ENCODE measurements around the gene ARX. TPM values are rescaled to one million over a fixed set of nuclear protein-coding genes. Genes with fewer than 3 reads are reported as not detected.

The ARX gene
- total and polyA plus RNA-seq, 2 donors (not counting 3 experiments of a cell fraction or from before 2014, with no cell fraction given) = not detected

- Histone ChIP-seq H3K9me3 (replicated peaks; ENCODE audit: control insufficient read depth, insufficient read depth, low read length) (no peaks in the 10 kb centered on the region), H3K4me2 (ENCODE audit: insufficient read depth, low read length) (no peak overlapping the region), H3K27me3 (ENCODE audit: control insufficient read depth in 2 of 2, insufficient read depth in 2 of 2, low read length in 2 of 2) (no peaks in the 10 kb centered on the region), H3K36me3 (ENCODE audit: control insufficient read depth in 2 of 2, extremely low read depth in 1 of 2, insufficient read depth in 2 of 2, low read length in 2 of 2) (no peaks in the 10 kb centered on the region), H3K4me3 (replicated peaks in 1 of 3; ENCODE audit: insufficient read depth in 1 of 3, low read depth in 1 of 3, low read length in 3 of 3) (no peak overlapping the region), H2AFZ (ENCODE audit: low read depth, low read length) (no peak overlapping the region), H3K27ac (ENCODE audit: insufficient read depth, low read depth, low read length) (no peak overlapping the region), H3K79me2 (ENCODE audit: control insufficient read depth, insufficient read depth, low read length) (no peaks in the 10 kb centered on the region), H3K9me1 (replicated peaks; ENCODE audit: control insufficient read depth, extremely low read depth, insufficient read depth, low read length) (no peaks in the 10 kb centered on the region), H3K9ac (replicated peaks; ENCODE audit: extremely low read depth, insufficient read depth, low read length) (no peak overlapping the region), H3K4me1 (ENCODE audit: control insufficient read depth, extremely low read depth, insufficient read depth, low read length) (no peaks in the 10 kb centered on the region), H4K20me1 (replicated peaks; ENCODE audit: control insufficient read depth, extremely low read depth, insufficient read depth, low read length) (no peaks in the 10 kb centered on the region)
- ChIA-PET CTCF (no interaction called here), POLR2A (no interaction called here)
- BruUV-seq (replicated peaks) = no TSS peak
- dilution Hi-C loops (cut with MboI; ENCODE audit: extremely low pct_ligation_motif_present, low sequenced_read_pairs) = no loop called here
- DNase-seq (ENCODE audit: low read depth, low spot score) (no peak), FAIRE-seq (no peak)
- TF ChIP-seq MYC (IDR thresholded peaks at IDR 0.05; ENCODE audit: low read depth, low read length) (no peak), MAX (IDR thresholded peaks at IDR 0.05; ENCODE audit: insufficient read depth, insufficient read length) (no peak), FOS (IDR thresholded peaks at IDR 0.05; ENCODE audit: borderline replicate concordance, insufficient read depth, low read length) (no peak), GATA2 (IDR thresholded peaks at IDR 0.05; ENCODE audit: insufficient read depth, insufficient read length, low read depth, low read length) (no peak), POLR2A (IDR thresholded peaks at IDR 0.05; ENCODE audit: low read depth, low read length) (no peak), CTCF (IDR thresholded peaks at IDR 0.05; ENCODE audit: extremely low read depth in 1 of 2, insufficient read depth in 1 of 2, low read depth in 1 of 2, low read length in 2 of 2) (no peak), JUN (IDR thresholded peaks at IDR 0.05; ENCODE audit: borderline replicate concordance, insufficient read depth, insufficient read length, low read depth) (no peak), POLR2AphosphoS5 (IDR thresholded peaks at IDR 0.05; ENCODE audit: insufficient read depth, low read depth, low read length) (no peak), EZH2 (IDR thresholded peaks at IDR 0.05; ENCODE audit: borderline replicate concordance, low read depth, low read length, severe bottlenecking) (no peak)
- intact Hi-C loops (cut with micrococcal nuclease) = no loop called here
Observed at GRCh38 chrX:24955372-24955930, 60.3 kb downstream of the ARX start.
